ENCODE data around the gene ENTR1. TPM values are rescaled to one million over a fixed set of nuclear protein-coding genes. Genes with fewer than 3 reads are reported as not detected.

Gene ENTR1
- total and polyA plus RNA-seq, 2 of the 13 experiments (the other 11 are each of a cell fraction or from before 2014, with no cell fraction given): 70.1 to 76.4 TPM

DNA sequence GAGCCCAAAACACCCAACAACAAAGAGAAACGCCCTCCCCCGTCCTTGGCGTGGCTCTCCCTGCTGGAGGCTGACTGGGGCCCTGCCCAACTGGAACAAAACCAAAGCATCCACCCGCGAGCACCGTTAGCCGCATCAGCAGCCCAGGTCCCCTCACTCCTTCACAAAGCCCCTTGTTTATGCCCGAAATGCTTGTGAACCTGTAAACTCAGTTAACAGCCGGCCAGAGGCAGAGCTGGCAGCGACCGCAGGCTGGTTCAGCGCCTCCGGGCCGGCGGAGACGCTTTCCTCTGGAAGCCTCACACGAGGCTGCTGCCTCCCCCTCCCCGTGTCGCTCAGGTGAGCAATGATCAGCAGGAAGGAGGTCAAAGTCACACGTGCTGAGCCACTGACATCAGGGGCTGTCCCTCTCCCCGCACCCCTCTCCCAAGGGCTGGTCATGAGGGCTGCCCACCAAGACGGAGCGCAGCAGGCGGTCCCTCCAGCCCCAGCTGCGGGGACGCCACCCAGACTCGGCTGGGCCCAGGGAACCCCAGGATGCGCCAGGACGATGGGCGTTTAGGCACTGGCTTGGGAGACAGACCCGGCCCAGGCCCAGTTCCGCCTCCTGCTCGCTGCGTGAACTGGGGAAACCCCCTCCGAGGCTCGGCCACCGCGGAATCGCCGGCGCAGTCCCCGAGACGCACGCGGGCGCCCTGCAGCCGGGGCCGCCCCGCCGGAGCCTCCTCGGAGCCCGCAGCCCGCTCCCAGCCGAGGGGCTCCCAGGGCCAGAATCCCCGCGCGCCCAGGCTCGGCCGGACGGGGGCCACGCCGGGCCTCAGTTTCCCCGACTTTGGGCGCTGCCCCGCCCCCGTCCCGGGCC is 11.0 kb downstream of the ENTR1 start (continued):
- TF ChIP-seq FOXC1 (CRISPR knock-in tag; IDR thresholded peaks at IDR 0.05; ENCODE audit: borderline replicate concordance) (no peak), NPAS2 (CRISPR knock-in tag; IDR thresholded peaks at IDR 0.05; ENCODE audit: borderline replicate concordance) (no peak), AHR (CRISPR knock-in tag; IDR thresholded peaks at IDR 0.05) (0 out of 2 replicates have a peak, but pooled peaks have one; percentile 20), ZNF558 (CRISPR knock-in tag; IDR thresholded peaks at IDR 0.05; ENCODE audit: borderline replicate concordance) (peak; percentile 85; the same call in 1 of the 2 replicates), ZNF430 (CRISPR knock-in tag; IDR thresholded peaks at IDR 0.05) (0 out of 2 replicates have a peak, but pooled peaks have one; percentile 17), ZNF124 (CRISPR knock-in tag; IDR thresholded peaks at IDR 0.05) (0 out of 2 replicates have a peak, but pooled peaks have one; percentile 16), RBM39 (IDR thresholded peaks at IDR 0.05; ENCODE audit: low read depth, low read length, poor library complexity, severe bottlenecking) (peak; percentile 4), MYC (CRISPR knock-in tag; IDR thresholded peaks at IDR 0.05; ENCODE audit: borderline replicate concordance) (peak; percentile 35; the same call in 1 of the 2 replicates), ARNT2 (CRISPR knock-in tag; IDR thresholded peaks at IDR 0.05; ENCODE audit: low read depth) (peak; percentile 85; the same call in 1 of the 2 replicates), ZNF703 (CRISPR knock-in tag; IDR thresholded peaks at IDR 0.05; ENCODE audit: borderline replicate concordance) (0 out of 2 replicates have a peak, but pooled peaks have one; percentile 43), ZNF431 (CRISPR knock-in tag; IDR thresholded peaks at IDR 0.05; ENCODE audit: borderline replicate concordance, low read depth) (0 out of 2 replicates have a peak, but pooled peaks have one; percentile 2)
- TF ChIP-seq, protein P1, sequence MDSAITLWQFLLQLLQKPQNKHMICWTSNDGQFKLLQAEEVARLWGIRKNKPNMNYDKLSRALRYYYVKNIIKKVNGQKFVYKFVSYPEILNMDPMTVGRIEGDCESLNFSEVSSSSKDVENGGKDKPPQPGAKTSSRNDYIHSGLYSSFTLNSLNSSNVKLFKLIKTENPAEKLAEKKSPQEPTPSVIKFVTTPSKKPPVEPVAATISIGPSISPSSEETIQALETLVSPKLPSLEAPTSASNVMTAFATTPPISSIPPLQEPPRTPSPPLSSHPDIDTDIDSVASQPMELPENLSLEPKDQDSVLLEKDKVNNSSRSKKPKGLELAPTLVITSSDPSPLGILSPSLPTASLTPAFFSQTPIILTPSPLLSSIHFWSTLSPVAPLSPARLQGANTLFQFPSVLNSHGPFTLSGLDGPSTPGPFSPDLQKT (CRISPR knock-in tag; IDR thresholded peaks at IDR 0.05; ENCODE audit: borderline replicate concordance): no peak
- TF ChIP-seq, protein P2, sequence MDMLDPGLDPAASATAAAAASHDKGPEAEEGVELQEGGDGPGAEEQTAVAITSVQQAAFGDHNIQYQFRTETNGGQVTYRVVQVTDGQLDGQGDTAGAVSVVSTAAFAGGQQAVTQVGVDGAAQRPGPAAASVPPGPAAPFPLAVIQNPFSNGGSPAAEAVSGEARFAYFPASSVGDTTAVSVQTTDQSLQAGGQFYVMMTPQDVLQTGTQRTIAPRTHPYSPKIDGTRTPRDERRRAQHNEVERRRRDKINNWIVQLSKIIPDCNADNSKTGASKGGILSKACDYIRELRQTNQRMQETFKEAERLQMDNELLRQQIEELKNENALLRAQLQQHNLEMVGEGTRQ (IDR thresholded peaks at IDR 0.05; ENCODE audit: low read depth, low read length): no peak
- TF ChIP-seq, protein P2 (CRISPR knock-in tag; IDR thresholded peaks at IDR 0.05; ENCODE audit: borderline replicate concordance): no peak
- TF ChIP-seq, protein P3, sequence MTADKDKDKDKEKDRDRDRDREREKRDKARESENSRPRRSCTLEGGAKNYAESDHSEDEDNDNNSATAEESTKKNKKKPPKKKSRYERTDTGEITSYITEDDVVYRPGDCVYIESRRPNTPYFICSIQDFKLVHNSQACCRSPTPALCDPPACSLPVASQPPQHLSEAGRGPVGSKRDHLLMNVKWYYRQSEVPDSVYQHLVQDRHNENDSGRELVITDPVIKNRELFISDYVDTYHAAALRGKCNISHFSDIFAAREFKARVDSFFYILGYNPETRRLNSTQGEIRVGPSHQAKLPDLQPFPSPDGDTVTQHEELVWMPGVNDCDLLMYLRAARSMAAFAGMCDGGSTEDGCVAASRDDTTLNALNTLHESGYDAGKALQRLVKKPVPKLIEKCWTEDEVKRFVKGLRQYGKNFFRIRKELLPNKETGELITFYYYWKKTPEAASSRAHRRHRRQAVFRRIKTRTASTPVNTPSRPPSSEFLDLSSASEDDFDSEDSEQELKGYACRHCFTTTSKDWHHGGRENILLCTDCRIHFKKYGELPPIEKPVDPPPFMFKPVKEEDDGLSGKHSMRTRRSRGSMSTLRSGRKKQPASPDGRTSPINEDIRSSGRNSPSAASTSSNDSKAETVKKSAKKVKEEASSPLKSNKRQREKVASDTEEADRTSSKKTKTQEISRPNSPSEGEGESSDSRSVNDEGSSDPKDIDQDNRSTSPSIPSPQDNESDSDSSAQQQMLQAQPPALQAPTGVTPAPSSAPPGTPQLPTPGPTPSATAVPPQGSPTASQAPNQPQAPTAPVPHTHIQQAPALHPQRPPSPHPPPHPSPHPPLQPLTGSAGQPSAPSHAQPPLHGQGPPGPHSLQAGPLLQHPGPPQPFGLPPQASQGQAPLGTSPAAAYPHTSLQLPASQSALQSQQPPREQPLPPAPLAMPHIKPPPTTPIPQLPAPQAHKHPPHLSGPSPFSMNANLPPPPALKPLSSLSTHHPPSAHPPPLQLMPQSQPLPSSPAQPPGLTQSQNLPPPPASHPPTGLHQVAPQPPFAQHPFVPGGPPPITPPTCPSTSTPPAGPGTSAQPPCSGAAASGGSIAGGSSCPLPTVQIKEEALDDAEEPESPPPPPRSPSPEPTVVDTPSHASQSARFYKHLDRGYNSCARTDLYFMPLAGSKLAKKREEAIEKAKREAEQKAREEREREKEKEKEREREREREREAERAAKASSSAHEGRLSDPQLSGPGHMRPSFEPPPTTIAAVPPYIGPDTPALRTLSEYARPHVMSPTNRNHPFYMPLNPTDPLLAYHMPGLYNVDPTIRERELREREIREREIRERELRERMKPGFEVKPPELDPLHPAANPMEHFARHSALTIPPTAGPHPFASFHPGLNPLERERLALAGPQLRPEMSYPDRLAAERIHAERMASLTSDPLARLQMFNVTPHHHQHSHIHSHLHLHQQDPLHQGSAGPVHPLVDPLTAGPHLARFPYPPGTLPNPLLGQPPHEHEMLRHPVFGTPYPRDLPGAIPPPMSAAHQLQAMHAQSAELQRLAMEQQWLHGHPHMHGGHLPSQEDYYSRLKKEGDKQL (CRISPR knock-in tag; IDR thresholded peaks at IDR 0.05; ENCODE audit: low read depth): no peak
- TF ChIP-seq, protein P4, sequence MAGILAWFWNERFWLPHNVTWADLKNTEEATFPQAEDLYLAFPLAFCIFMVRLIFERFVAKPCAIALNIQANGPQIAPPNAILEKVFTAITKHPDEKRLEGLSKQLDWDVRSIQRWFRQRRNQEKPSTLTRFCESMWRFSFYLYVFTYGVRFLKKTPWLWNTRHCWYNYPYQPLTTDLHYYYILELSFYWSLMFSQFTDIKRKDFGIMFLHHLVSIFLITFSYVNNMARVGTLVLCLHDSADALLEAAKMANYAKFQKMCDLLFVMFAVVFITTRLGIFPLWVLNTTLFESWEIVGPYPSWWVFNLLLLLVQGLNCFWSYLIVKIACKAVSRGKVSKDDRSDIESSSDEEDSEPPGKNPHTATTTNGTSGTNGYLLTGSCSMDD (CRISPR knock-in tag; IDR thresholded peaks at IDR 0.05): 0 out of 2 replicates have a peak, but pooled peaks have one; percentile 3

All from HepG2 (cell line).